A172 (cell line): ENCODE results near the gene OR4K15. TPM values are rescaled to one million over a fixed set of nuclear protein-coding genes. Genes with fewer than 3 reads are reported as not detected.
"Not testable (repeated sequence)": the region's sequence is repeated elsewhere in the genome, so short reads cannot be mapped to it uniquely, and the experiment has no call there.

ENCODE experiments used
- DNase-seq: peaks from one replicate; pipeline ENCODE4 v3.0.0-alpha.2; 2015; ENCODE audit warnings: low spot score
- total RNA-seq: library from RNA; depleted of rRNA; stranded (reverse); fragments of >200 nt; shearing (Covaris generic); gene quantifications from 2 replicates; pipeline ENCODE4 v1.2.3, GENCODE V29; 2014; rRNA removed

Gene OR4K15
- total RNA-seq, result not detected in 2 replicates

DNA sequence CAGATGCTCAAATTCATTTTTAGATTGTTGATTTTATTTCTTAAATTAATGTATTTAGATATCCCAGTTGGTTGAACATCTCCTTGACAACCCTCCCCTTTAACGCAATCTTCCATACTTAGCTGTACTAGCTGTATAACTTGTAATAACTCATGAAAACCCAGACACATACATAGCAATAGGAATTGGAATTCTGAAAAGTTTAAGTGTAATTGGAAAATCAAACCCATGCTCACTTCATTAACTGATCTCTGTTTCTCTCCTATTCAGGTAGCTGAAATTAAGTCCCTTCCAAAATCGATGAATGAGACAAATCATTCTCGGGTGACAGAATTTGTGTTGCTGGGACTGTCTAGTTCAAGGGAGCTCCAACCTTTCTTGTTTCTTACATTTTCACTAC is at the start of gene OR4K15:
TSS of gene OR4K15 (plus strand) at position 301 of the 400 bp plus-strand sequence. CDS start at position 301, 0 bp downstream.
- no peak for DNase-seq

DNA sequence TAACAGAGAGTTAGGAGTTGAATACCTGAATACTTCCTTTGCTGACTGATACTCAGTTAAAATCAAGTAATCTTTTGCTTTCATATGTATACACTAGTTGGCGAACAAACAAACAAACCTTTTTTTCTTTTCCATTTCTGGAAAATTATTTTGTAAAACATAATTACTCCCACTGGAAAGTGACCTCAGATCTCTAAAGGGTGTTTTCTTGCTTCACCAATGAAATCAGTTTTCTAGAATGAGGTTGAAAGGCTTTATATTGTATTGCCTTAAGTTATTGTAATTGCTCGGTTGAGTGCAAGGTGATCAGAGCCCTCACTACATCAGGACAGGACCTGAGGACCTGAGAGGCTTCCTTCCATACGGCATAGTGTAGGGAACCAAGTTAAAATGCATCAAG is 44.8 kb upstream of the OR4K15 start, which contains the start of gene OR4K1:
TSS of gene OR4K1 (plus strand) at position 301 of the 400 bp plus-strand sequence. CDS start 4,750 bp downstream, outside the sequence.
- no peak for DNase-seq

GRCh38 chr14:19941668-19942067 is 33.7 kb upstream of the OR4K15 start:
- DNase-seq, result no peak

DNA sequence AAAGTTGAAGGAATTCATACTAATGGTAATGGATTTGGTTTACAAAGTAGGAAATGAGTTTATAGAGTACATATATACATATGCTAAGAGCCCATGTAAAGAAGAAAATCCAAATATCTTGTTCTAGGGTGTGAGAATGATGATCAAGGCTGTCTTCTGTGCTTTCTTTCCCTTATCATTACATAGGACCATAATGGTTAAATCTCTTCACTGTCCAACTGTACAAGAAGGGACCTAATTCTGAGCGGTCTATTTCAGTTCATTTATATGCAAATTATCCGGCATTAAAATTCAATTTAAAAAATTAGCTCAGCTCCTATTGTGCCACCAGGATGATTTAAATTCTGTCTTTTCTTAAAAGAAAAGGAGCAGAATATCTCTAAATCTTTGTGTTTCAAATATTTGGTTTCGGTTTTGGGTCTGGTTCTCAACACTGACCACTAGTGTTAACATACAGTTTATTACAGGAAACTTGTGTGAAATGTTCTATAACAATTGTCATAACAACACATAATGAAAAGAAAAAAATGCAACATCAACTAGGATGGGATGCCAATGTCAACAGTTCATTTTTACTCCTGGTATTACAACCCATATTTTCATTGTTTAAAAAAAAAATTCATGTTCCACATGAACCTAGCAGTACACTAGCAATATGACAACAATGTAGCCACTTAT is 27.8 kb upstream of the OR4K15 start:
- peak; percentile 12 for DNase-seq

GRCh38 chr14:19949218-19949617 is 26.2 kb upstream of the OR4K15 start:
- DNase-seq, result no peak

DNA sequence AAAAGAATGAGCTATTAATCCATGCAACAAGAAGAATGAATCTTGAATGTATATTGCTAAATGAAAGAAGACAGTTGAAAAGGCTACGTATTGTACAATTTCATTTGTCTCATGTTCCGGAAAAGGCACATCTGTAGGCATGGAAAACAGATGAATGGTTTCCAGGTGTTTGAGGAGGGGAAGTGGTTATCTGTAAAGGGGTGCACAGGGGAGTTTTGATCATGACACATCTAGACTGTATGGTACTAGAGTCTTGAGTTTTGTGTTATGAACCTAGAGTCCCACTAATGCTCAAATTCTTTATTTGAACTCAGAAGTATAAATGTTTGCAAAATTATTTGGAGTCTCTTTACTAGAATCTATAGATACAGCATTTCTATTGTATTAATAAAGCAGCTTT is 5.7 kb upstream of the OR4K15 start:
- DNase-seq, result not testable (repeated sequence)

DNA sequence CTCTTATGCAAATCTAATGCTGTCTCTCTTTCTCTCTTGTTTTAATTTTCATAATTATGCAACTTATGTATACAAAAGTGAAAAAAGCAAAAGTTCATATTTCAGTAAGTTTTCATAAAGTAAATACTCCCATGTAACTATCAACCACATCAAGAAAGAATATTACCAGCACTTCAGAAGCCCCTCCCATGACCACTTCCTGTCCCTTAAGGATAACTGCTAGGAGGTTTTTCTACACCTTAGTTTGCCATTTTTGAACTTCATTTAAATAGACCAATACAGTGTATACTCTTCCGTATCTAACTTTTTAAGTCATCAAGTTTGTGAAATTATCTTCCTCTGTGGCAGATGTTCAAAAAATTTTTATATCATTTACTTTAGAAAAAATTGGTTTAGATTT is 547 bp upstream of the OR4K15 start:
- DNase-seq, result no peak

- DNase-seq, result no peak
These were observed 18.0 kb downstream of the OR4K15 start for GRCh38 chr14:19993438-19993837.

DNA sequence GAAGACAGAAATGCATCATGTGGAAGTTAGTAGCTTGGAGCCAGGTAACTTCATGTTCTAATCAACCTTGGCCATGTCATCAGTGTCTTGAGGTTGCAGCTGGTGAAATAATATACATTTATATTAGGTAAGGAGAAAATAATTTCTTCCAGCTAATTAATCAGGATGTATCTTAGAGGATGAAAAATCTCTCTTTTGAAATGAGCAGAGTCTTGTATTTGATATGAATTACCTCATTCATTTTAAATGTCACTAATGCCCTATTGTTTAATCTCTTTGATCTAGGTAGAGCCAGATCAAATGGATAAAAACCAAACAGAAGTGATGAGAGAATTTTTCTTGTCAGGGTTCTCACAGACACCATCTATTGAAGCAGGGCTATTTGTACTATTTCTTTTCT is 26.5 kb downstream of the OR4K15 start, which contains the start of gene OR4Q2:
TSS of gene OR4Q2 (plus strand) at position 301 of the 400 bp plus-strand sequence.
- no peak for DNase-seq

- DNase-seq, result no peak
These were observed 26.9 kb downstream of the OR4K15 start for GRCh38 chr14:20002319-20002718.

DNA sequence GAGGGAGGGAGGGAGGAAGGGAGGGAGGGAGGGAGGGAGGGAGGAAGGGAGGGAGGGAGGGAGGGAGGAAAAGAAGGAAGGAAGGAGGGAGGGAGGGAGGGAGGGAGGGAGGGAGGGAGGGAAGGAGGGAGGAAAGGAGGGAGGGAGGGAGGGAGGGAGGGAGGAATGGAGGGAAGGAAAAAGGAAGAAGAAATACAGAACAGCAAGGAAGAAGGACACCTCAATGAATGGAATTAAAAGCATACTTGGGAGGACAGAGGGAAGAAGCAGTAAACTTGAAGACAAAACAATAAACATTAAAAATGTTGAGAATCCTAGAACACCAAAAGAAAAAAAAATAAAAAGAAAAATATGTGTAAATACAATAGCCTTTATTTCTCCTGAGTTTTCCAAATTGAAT is 32.8 kb downstream of the OR4K15 start:
- DNase-seq, result no peak

GRCh38 chr14:20019257-20019865 is 44.0 kb downstream of the OR4K15 start, which contains the start of gene OR4K14:
Gene OR4K14 (minus strand): TSS chr14:20019307. CDS start chr14:20015193, 4,114 bp downstream.
- DNase-seq, result no peak

Other genes starting within 250 kb of the OR4K15 start
- not detected in 2 replicates for gene OR4Q3, start 232.0 kb upstream of the OR4K15 start, total RNA-seq
- not detected in 2 replicates for gene OR4M1, start 202.1 kb upstream of the OR4K15 start, total RNA-seq
- not detected in 2 replicates for gene OR4N2, start 171.8 kb upstream of the OR4K15 start, total RNA-seq
- not detected in 2 replicates for gene OR4K2, start 100.4 kb upstream of the OR4K15 start, total RNA-seq
- gene OR4K5, start 55.0 kb upstream of the OR4K15 start, total RNA-seq, result not detected in 2 replicates
- gene OR4K1, start 44.7 kb upstream of the OR4K15 start, total RNA-seq, result not detected in 2 replicates
- not detected in 2 replicates for gene OR4Q2, start 26.6 kb downstream of the OR4K15 start, total RNA-seq
- not detected in 2 replicates for gene OR4K14, start 43.7 kb downstream of the OR4K15 start, total RNA-seq
- gene OR4K13, start 60.4 kb downstream of the OR4K15 start, total RNA-seq, result not detected in 2 replicates
- not detected in 2 replicates for gene OR4L1, start 84.5 kb downstream of the OR4K15 start, total RNA-seq
- gene OR4K17, start 135.1 kb downstream of the OR4K15 start, total RNA-seq, result not detected in 2 replicates
- gene OR4N5, start 163.2 kb downstream of the OR4K15 start, total RNA-seq, result not detected in 2 replicates
- not detected in 2 replicates for gene OR11G2, start 215.3 kb downstream of the OR4K15 start, total RNA-seq
- gene OR11H6, start 248.1 kb downstream of the OR4K15 start, total RNA-seq, result not detected in 2 replicates